NB4 (cell line): ENCODE results near the gene CYP4F22.

Experiments used
- DNase-seq: peaks from one replicate; pipeline ENCODE4 v3.0.0; 2010; ENCODE audit warnings: low read depth
- H3K4me3 ChIP-seq: one replicate; pipeline ENCODE4 v1.5.1; 2011; ENCODE audit warnings: mild to moderate bottlenecking, low read depth, low read length, moderate library complexity
- MYC ChIP-seq: IDR thresholded peaks from 2 replicates; pipeline ENCODE4 v1.6.1; 2011; ENCODE audit warnings: low read depth, low read length
- POLR2A ChIP-seq: IDR thresholded peaks from 2 replicates; pipeline ENCODE4 v1.6.1; 2011; ENCODE audit warnings: mild to moderate bottlenecking; ENCODE audit not compliant: insufficient read length; ENCODE audit errors: extremely low read depth
- TF ChIP-seq, protein P1 (sequence below): IDR thresholded peaks from 2 replicates; pipeline ENCODE4 v1.6.1; 2011; ENCODE audit warnings: low read depth, low read length
- TF ChIP-seq, protein P2 (sequence below): IDR thresholded peaks from one replicate; pipeline ENCODE4 v1.5.1; 2012; ENCODE audit warnings: low read depth, low read length

CYP4F22 gene

DNA sequence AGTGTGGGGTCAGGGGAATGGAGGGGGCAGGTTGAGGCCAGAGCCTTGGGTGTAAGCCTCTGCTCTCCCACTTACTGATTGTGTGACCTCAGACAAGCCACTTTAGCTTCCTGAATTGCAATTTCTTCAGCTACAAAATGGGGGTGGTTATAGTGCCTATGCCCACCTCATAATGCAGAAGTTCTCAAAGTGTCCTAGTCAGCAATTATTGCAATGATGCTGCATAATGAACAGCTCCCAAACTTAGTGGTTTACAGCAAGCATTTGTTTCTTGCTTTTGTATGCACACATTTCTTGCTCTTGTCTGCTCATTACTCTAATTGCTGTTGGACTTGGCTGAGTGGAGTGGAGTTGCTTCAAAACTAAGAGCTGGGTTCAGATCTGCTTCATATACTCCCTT lies 36.0 kb downstream of the CYP4F22 start:
- DNase-seq, result no peak
- no peak overlapping the region for H3K4me3 ChIP-seq
- TF ChIP-seq, protein P1, sequence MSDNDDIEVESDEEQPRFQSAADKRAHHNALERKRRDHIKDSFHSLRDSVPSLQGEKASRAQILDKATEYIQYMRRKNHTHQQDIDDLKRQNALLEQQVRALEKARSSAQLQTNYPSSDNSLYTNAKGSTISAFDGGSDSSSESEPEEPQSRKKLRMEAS, result no peak
- TF ChIP-seq POLR2A (no peak), MYC (no peak)
- TF ChIP-seq, protein P2, sequence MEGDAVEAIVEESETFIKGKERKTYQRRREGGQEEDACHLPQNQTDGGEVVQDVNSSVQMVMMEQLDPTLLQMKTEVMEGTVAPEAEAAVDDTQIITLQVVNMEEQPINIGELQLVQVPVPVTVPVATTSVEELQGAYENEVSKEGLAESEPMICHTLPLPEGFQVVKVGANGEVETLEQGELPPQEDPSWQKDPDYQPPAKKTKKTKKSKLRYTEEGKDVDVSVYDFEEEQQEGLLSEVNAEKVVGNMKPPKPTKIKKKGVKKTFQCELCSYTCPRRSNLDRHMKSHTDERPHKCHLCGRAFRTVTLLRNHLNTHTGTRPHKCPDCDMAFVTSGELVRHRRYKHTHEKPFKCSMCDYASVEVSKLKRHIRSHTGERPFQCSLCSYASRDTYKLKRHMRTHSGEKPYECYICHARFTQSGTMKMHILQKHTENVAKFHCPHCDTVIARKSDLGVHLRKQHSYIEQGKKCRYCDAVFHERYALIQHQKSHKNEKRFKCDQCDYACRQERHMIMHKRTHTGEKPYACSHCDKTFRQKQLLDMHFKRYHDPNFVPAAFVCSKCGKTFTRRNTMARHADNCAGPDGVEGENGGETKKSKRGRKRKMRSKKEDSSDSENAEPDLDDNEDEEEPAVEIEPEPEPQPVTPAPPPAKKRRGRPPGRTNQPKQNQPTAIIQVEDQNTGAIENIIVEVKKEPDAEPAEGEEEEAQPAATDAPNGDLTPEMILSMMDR, result no peak

DNA sequence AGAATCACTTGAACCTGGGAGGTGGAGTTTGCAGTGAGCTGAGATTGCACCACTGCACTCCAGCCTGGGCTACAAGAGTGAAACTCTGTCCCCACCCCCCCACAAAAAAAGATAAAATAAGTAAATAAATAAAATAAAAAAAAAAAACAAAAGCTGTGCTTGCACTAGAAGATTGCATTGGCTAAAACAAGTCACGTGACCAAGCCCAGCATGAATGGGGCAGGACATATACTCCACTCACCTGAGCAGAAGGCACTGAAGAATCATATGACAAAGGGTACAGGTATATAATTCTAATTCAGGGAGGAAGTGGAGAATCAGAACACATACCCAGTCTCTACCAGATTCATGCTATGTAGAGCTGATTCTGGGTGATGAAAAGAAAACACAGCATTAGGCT lies 36.6 kb downstream of the CYP4F22 start:
- no peak overlapping the region for H3K4me3 ChIP-seq
- TF ChIP-seq, protein P2, result no peak
- TF ChIP-seq MYC (no peak), POLR2A (no peak)
- TF ChIP-seq, protein P1, result no peak
- no peak for DNase-seq

DNA sequence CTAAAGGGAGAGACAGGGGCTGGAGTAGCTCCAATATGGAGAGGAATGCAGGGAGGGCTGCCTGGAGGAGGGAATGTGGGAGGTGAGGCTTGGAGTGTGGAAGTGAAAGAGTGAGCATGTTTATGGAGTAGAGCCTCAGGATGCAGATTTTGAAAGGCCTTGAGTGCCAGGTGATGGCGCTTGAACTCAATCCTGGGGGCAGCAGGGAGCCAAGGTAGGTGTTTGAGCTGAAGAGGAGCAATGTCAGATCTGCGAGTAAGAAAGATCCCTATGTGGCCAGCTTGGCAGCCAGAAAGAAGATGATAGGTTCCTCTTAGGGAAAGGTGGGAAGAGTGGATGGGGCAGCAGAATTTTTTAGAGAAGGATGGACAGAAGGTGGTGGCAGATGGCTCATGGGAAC lies 40.3 kb downstream of the CYP4F22 start:
- TF ChIP-seq, protein P2, result no peak
- TF ChIP-seq MYC, result no peak
- TF ChIP-seq, protein P1, result no peak
- no peak for TF ChIP-seq POLR2A
- no peak overlapping the region for H3K4me3 ChIP-seq
- DNase-seq, result no peak

DNA sequence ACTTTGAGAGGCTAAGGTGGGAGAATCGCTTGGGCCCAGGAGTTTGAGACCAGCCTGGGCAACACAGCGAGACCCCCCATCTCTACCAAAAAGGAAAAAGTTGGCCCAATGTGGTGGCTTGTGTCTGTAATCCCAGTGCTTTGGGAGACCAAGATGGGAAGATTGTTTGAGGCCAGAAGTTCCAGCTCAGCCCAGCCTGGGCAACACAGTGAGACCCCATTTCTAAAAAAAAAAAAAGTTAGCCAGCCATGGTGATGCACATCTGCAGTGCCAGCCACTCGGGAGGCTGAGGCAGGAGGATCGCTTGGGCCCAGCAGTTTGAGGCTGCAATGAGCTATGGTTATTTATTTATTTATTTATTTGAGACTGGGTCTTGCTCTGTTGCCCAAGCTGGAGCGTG lies 41.3 kb downstream of the CYP4F22 start:
- no peak for TF ChIP-seq MYC
- TF ChIP-seq, protein P1, result no peak
- TF ChIP-seq POLR2A, result no peak
- TF ChIP-seq, protein P2, result no peak
- DNase-seq, result no peak
- H3K4me3 ChIP-seq, result no peak overlapping the region

DNA sequence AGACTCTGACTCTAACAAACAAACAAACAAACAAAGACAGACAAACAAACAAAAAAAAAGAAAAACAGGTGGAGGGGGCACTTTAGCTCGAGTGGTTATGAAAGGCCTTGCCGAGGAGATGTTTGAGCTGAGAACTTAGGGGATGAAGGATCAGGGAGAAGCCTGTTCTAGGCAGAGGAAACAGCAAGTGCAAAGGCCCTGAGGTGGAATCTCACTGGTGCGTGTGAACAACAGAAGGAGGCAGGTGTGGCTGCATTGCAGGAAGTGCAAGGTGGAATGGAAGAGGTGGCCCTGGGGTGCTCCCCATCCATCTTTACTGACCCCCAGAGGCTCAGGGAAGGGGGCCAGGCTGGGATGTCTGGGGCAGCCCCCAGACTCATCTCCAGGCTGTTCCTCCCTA lies 41.9 kb downstream of the CYP4F22 start:
- DNase-seq, result no peak
- H3K4me3 ChIP-seq, result no peak overlapping the region
- TF ChIP-seq, protein P2, result no peak
- no peak for TF ChIP-seq MYC
- no peak for TF ChIP-seq POLR2A
- TF ChIP-seq, protein P1, result no peak

DNA sequence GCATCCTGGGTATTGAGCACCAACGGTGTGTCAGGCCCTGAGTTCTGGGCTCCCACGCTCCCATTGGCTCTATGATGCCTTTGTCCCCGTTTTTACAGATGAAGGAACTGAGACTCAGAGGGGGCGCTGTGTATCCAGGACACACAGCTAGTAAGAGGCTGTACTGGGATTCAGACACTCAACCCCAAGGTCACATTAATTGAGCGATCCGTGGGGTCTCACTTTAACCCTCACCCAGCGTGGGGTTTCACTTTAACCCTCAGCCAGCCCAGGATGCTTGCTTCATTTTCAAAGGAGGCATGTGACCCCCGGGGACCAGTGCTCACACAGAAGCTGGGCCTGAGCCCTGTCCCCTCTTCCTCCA lies 42.6 kb downstream of the CYP4F22 start:
- H3K4me3 ChIP-seq, result no peak overlapping the region
- DNase-seq, result no peak
- TF ChIP-seq, protein P2, result no peak
- no peak for TF ChIP-seq POLR2A
- no peak for TF ChIP-seq MYC
- TF ChIP-seq, protein P1, result no peak
